ENCODE measurements around the gene PRKG2. TPM values are rescaled to one million over a fixed set of nuclear protein-coding genes. Genes with fewer than 3 reads are reported as not detected.

Gene PRKG2
- polyA plus RNA-seq, 6 donors from 2014 or later = 0.14 to 1.9 (median 0.85) TPM; not detected in 1

- ATAC-seq (ENCODE audit: low read depth in 2 of 2) = no peak
- Mint-ChIP-seq H3K4me1 (no peaks in the 10 kb centered on the region), H3K9me3 (no peaks in the 10 kb centered on the region), H3K4me3 (no peak overlapping the region), H3K36me3 (peaks cover 0 to 8% of the 10 kb centered on the region in 2 donors), H3K27me3 (peaks cover 0 to 4% (median 0%) of the 10 kb centered on the region in 3 donors), H3K27ac (no peak overlapping the region)
- DNase-seq = no peak
Measured at GRCh38 chr4:81136161-81136905, 78.7 kb downstream of the PRKG2 start.

GRCh38 chr4:81135501-81135900 lies 79.5 kb downstream of the PRKG2 start:
- H3K4me3 Mint-ChIP-seq = no peak overlapping the region
- H3K9me3 Mint-ChIP-seq = no peaks in the 10 kb centered on the region
- ATAC-seq (ENCODE audit: low read depth in 2 of 2) = no peak

GRCh38 chr4:81131563-81131962 lies 83.5 kb downstream of the PRKG2 start:
- H3K27me3 Mint-ChIP-seq = peaks cover 0 to 6% (median 4%) of the 10 kb centered on the region in 3 donors
- H3K4me1 Mint-ChIP-seq = no peaks in the 10 kb centered on the region
- no peak for DNase-seq
- H3K27ac Mint-ChIP-seq = no peak overlapping the region
- H3K4me3 Mint-ChIP-seq = no peak overlapping the region
- no peak for ATAC-seq (ENCODE audit: low read depth in 2 of 2)
- H3K36me3 Mint-ChIP-seq = peaks cover 0 to 8% of the 10 kb centered on the region in 2 donors
- H3K9me3 Mint-ChIP-seq = peaks cover 0 to 2% (median 0%) of the 10 kb centered on the region in 7 donors

More at GRCh38 chr4:81135501-81135900, 79.5 kb downstream of the PRKG2 start:
- H3K27ac Mint-ChIP-seq = no peak overlapping the region
- H3K36me3 Mint-ChIP-seq = peaks cover 0 to 8% of the 10 kb centered on the region in 2 donors
- no peaks in the 10 kb centered on the region for H3K4me1 Mint-ChIP-seq
- DNase-seq = no peak
- peaks cover 0 to 4% (median 0%) of the 10 kb centered on the region in 3 donors for H3K27me3 Mint-ChIP-seq

- no peak for ATAC-seq (ENCODE audit: low read depth in 2 of 2)
- Mint-ChIP-seq H3K27me3 (peaks cover 0 to 6% (median 4%) of the 10 kb centered on the region in 3 donors), H3K4me3 (no peak overlapping the region), H3K4me1 (no peaks in the 10 kb centered on the region), H3K27ac (no peak overlapping the region), H3K9me3 (peaks cover 0 to 4% (median 0%) of the 10 kb centered on the region in 7 donors), H3K36me3 (peaks cover 0 to 8% of the 10 kb centered on the region in 2 donors)
- no peak for DNase-seq
Measured at GRCh38 chr4:81131066-81131465, 84.0 kb downstream of the PRKG2 start.

GRCh38 chr4:81130569-81130968 lies 84.5 kb downstream of the PRKG2 start:
- no peaks in the 10 kb centered on the region for H3K4me1 Mint-ChIP-seq
- no peak for ATAC-seq (ENCODE audit: low read depth in 2 of 2)
- no peak overlapping the region for H3K27ac Mint-ChIP-seq
- H3K9me3 Mint-ChIP-seq = peaks cover 0 to 4% (median 0%) of the 10 kb centered on the region in 7 donors
- H3K36me3 Mint-ChIP-seq = peaks cover 0 to 8% of the 10 kb centered on the region in 2 donors
- H3K27me3 Mint-ChIP-seq = peaks cover 0 to 6% (median 0%) of the 10 kb centered on the region in 3 donors
- no peak overlapping the region for H3K4me3 Mint-ChIP-seq
- DNase-seq = no peak

GRCh38 chr4:81120055-81120454 lies 95.0 kb downstream of the PRKG2 start:
- no peak for ATAC-seq (ENCODE audit: low read depth in 2 of 2)
- H3K4me3 Mint-ChIP-seq = no peak overlapping the region

GRCh38 chr4:81118086-81118485 lies 96.9 kb downstream of the PRKG2 start:
- Mint-ChIP-seq H3K4me1 (no peaks in the 10 kb centered on the region), H3K9me3 (no peaks in the 10 kb centered on the region), H3K27ac (no peak overlapping the region), H3K4me3 (no peak overlapping the region), H3K36me3 (no peaks in the 10 kb centered on the region), H3K27me3 (no peaks in the 10 kb centered on the region)
- ATAC-seq (ENCODE audit: low read depth in 2 of 2) (no peak), DNase-seq (no peak)

More at GRCh38 chr4:81120055-81120454, 95.0 kb downstream of the PRKG2 start:
- Mint-ChIP-seq H3K27me3 (no peaks in the 10 kb centered on the region), H3K36me3 (no peaks in the 10 kb centered on the region), H3K4me1 (no peaks in the 10 kb centered on the region), H3K27ac (no peak overlapping the region), H3K9me3 (no peaks in the 10 kb centered on the region)
- no peak for DNase-seq

- H3K36me3 Mint-ChIP-seq = no peaks in the 10 kb centered on the region
- no peaks in the 10 kb centered on the region for H3K4me1 Mint-ChIP-seq
- DNase-seq (no peak), ATAC-seq (ENCODE audit: low read depth in 2 of 2) (no peak)
- no peaks in the 10 kb centered on the region for H3K27me3 Mint-ChIP-seq
- no peak overlapping the region for H3K4me3 Mint-ChIP-seq
- no peaks in the 10 kb centered on the region for H3K9me3 Mint-ChIP-seq
- H3K27ac Mint-ChIP-seq = no peak overlapping the region
Measured at GRCh38 chr4:81116566-81116965, 98.5 kb downstream of the PRKG2 start.

GRCh38 chr4:81113024-81113423 lies 102.0 kb downstream of the PRKG2 start:
- no peak overlapping the region for H3K4me3 Mint-ChIP-seq
- DNase-seq = no peak
- ATAC-seq (ENCODE audit: low read depth in 2 of 2) = no peak
- no peaks in the 10 kb centered on the region for H3K36me3 Mint-ChIP-seq
- no peaks in the 10 kb centered on the region for H3K4me1 Mint-ChIP-seq
- H3K27ac Mint-ChIP-seq = peak overlapping the region in 1 of 6 donors; percentile 69
- H3K9me3 Mint-ChIP-seq = no peaks in the 10 kb centered on the region
- H3K27me3 Mint-ChIP-seq = no peaks in the 10 kb centered on the region

GRCh38 chr4:81109356-81109755 lies 105.7 kb downstream of the PRKG2 start:
- H3K4me1 Mint-ChIP-seq = peaks cover 0 to 7% (median 6%) of the 10 kb centered on the region in 3 donors
- ATAC-seq (ENCODE audit: low read depth in 2 of 2) (no peak), DNase-seq (no peak)
- H3K9me3 Mint-ChIP-seq = no peaks in the 10 kb centered on the region
- no peak overlapping the region for H3K27ac Mint-ChIP-seq
- no peaks in the 10 kb centered on the region for H3K36me3 Mint-ChIP-seq
- no peak overlapping the region for H3K4me3 Mint-ChIP-seq
- no peaks in the 10 kb centered on the region for H3K27me3 Mint-ChIP-seq

- Mint-ChIP-seq H3K27ac (no peak overlapping the region), H3K4me3 (no peak overlapping the region), H3K4me1 (peaks cover 0 to 7% (median 6%) of the 10 kb centered on the region in 3 donors), H3K36me3 (no peaks in the 10 kb centered on the region), H3K27me3 (no peaks in the 10 kb centered on the region), H3K9me3 (no peaks in the 10 kb centered on the region)
- DNase-seq = no peak
- peak; percentile 10 to 33 for ATAC-seq (ENCODE audit: low read depth in 2 of 2)
Measured at GRCh38 chr4:81106150-81106549, 108.9 kb downstream of the PRKG2 start.

GRCh38 chr4:81102107-81102506 lies 112.9 kb downstream of the PRKG2 start:
- ATAC-seq (ENCODE audit: low read depth in 2 of 2) (no peak), DNase-seq (no peak)
- H3K4me1 Mint-ChIP-seq = peaks cover 0 to 7% (median 6%) of the 10 kb centered on the region in 3 donors
- H3K36me3 Mint-ChIP-seq = no peaks in the 10 kb centered on the region
- no peak overlapping the region for H3K27ac Mint-ChIP-seq
- H3K9me3 Mint-ChIP-seq = no peaks in the 10 kb centered on the region
- no peaks in the 10 kb centered on the region for H3K27me3 Mint-ChIP-seq
- no peak overlapping the region for H3K4me3 Mint-ChIP-seq

- H3K4me3 Mint-ChIP-seq = no peak overlapping the region
- ATAC-seq (ENCODE audit: low read depth in 2 of 2) = no peak
- H3K27ac Mint-ChIP-seq = no peak overlapping the region
- DNase-seq = no peak
- H3K4me1 Mint-ChIP-seq = no peaks in the 10 kb centered on the region
- no peaks in the 10 kb centered on the region for H3K36me3 Mint-ChIP-seq
- no peaks in the 10 kb centered on the region for H3K27me3 Mint-ChIP-seq
- no peaks in the 10 kb centered on the region for H3K9me3 Mint-ChIP-seq
Measured at GRCh38 chr4:81096566-81096965, 118.5 kb downstream of the PRKG2 start.

- H3K27ac Mint-ChIP-seq = no peak overlapping the region
- no peaks in the 10 kb centered on the region for H3K9me3 Mint-ChIP-seq
- no peaks in the 10 kb centered on the region for H3K4me1 Mint-ChIP-seq
- H3K36me3 Mint-ChIP-seq = no peaks in the 10 kb centered on the region
- no peak overlapping the region for H3K4me3 Mint-ChIP-seq
- ATAC-seq (ENCODE audit: low read depth in 2 of 2) (no peak), DNase-seq (no peak)
- no peaks in the 10 kb centered on the region for H3K27me3 Mint-ChIP-seq
Measured at GRCh38 chr4:81095389-81095788, 119.6 kb downstream of the PRKG2 start.

All from naive B cell (primary cell).